GM03348 (cell line): ENCODE results near the gene NR1H3.

Experiments used
- DNase-seq: peaks from one replicate; pipeline ENCODE4 v3.0.0; 2012; ENCODE audit warnings: low spot score

Gene NR1H3

GRCh38 chr11:47244448-47245350, 13.1 kb upstream of the NR1H3 start:
- no peak for DNase-seq

GRCh38 chr11:47245611-47246357, 12.0 kb upstream of the NR1H3 start:
- no peak for DNase-seq

- no peak for DNase-seq
These were observed 10.3 kb upstream of the NR1H3 start for GRCh38 chr11:47247502-47247901.

GRCh38 chr11:47248304-47248663, 9.5 kb upstream of the NR1H3 start:
- peak; percentile 43 for DNase-seq

GRCh38 chr11:47248664-47249377, 9.0 kb upstream of the NR1H3 start, which contains the start of gene ACP2:
ACP2 (minus strand) TSS chr11:47248814; CDS start chr11:47248789, 25 bp downstream.
- DNase-seq, result peak; percentile 90

GRCh38 chr11:47249378-47249715, 8.4 kb upstream of the NR1H3 start:
- no peak for DNase-seq

GRCh38 chr11:47251751-47252150, 6.0 kb upstream of the NR1H3 start:
- DNase-seq, result no peak

- DNase-seq, result no peak
These were observed 4.1 kb upstream of the NR1H3 start for GRCh38 chr11:47253660-47254059.

- no peak for DNase-seq
These were observed 3.4 kb upstream of the NR1H3 start for GRCh38 chr11:47254386-47254785.

- DNase-seq, result no peak
These were observed 1.4 kb upstream of the NR1H3 start for GRCh38 chr11:47256374-47256773.

- DNase-seq, result no peak
These were observed 649 bp upstream of the NR1H3 start for GRCh38 chr11:47257177-47257516.

GRCh38 chr11:47258317-47258902, 614 bp downstream of the NR1H3 start:
- DNase-seq, result no peak

- peak; percentile 63 for DNase-seq
These were observed 1.6 kb downstream of the NR1H3 start for GRCh38 chr11:47259232-47259977.

- no peak for DNase-seq
These were observed 2.6 kb downstream of the NR1H3 start for GRCh38 chr11:47260366-47260765.

- no peak for DNase-seq
These were observed 3.5 kb downstream of the NR1H3 start for GRCh38 chr11:47261291-47261800.

GRCh38 chr11:47264119-47264518, 6.3 kb downstream of the NR1H3 start:
- no peak for DNase-seq

- no peak for DNase-seq
These were observed 6.7 kb downstream of the NR1H3 start for GRCh38 chr11:47264521-47264920.

- DNase-seq, result no peak
These were observed 10.1 kb downstream of the NR1H3 start for GRCh38 chr11:47267876-47268275.

- no peak for DNase-seq
These were observed 10.7 kb downstream of the NR1H3 start for GRCh38 chr11:47268448-47269001.

- peak; percentile 97 for DNase-seq
These were observed 11.4 kb downstream of the NR1H3 start for GRCh38 chr11:47269002-47269828.
